Suprapubic skin (tissue), 4 donors: ENCODE results near the gene VAV1. TPM values are rescaled to one million over a fixed set of nuclear protein-coding genes. Genes with fewer than 3 reads are reported as not detected.

Experiments used
- DNase-seq, 2 donors: peaks; one replicate each; pipeline ENCODE4 v3.0.0-alpha.2; 2019; ENCODE audit warnings: low spot score in 2 of 2
- H3K27ac ChIP-seq: fragments of 200-600 bp; sonication (generic); one replicate; pipeline ENCODE4 v1.5.1; 2019
- H3K27me3 ChIP-seq: fragments of 200-600 bp; sonication (generic); one replicate; pipeline ENCODE4 v1.5.1; 2019
- H3K36me3 ChIP-seq: fragments of 200-600 bp; sonication (generic); one replicate; pipeline ENCODE4 v1.5.1; 2019
- H3K4me1 ChIP-seq: fragments of 200-600 bp; sonication (generic); one replicate; pipeline ENCODE4 v1.5.1; 2019
- H3K4me3 ChIP-seq: fragments of 200-600 bp; sonication (generic); one replicate; pipeline ENCODE4 v1.5.1; 2019; ENCODE audit warnings: mild to moderate bottlenecking
- H3K9me3 ChIP-seq: fragments of 200-600 bp; sonication (generic); one replicate; pipeline ENCODE4 v1.5.1; 2019
- EP300 ChIP-seq: sonication (generic); formaldehyde crosslinking; IDR thresholded peaks from one replicate; pipeline ENCODE4 v1.6.1; 2017; ENCODE audit warnings: antibody characterized with exemption
- POLR2A ChIP-seq, 2 donors: fragments of 450-650 bp; IDR thresholded peaks; one replicate each; pipeline ENCODE4 v1.6.1; 2017; ENCODE audit warnings: antibody characterized with exemption in 2 of 2, mild to moderate bottlenecking in 2 of 2, moderate library complexity in 2 of 2
- POLR2AphosphoS5 ChIP-seq, 3 donors: sonication (generic); formaldehyde crosslinking; IDR thresholded peaks; one replicate each; pipeline ENCODE4 v1.6.1; 2017; ENCODE audit warnings: antibody characterized with exemption in 3 of 3
- whole genome bisulfite sequencing: methylation state at CpG from one replicate; pipeline ENCODE4 v1.1.5; 2018; 5-methylcytosine and 5-hydroxymethylcytosine counted together
- total RNA-seq, 4 donors: library from RNA; depleted of rRNA; stranded (reverse); fragments of >200 nt; gene quantifications; one replicate each; pipeline ENCODE4 v1.1.0, GENCODE V29; 2016
- TF ChIP-seq, protein P1 (sequence below), 2 donors: fragments of 200-600 bp in 1 of 2; fragments of 450-650 bp in 1 of 2; sonication (generic) in 1 of 2; IDR thresholded peaks; one replicate each; pipeline ENCODE4 v1.5.1; 2016 to 2019; ENCODE audit warnings: antibody characterized with exemption in 2 of 2, mild to moderate bottlenecking in 1 of 2, moderate library complexity in 1 of 2

VAV1 gene
- total RNA-seq, 4 donors from 2014 or later = 1.1 to 3.1 (median 1.2) TPM

DNA sequence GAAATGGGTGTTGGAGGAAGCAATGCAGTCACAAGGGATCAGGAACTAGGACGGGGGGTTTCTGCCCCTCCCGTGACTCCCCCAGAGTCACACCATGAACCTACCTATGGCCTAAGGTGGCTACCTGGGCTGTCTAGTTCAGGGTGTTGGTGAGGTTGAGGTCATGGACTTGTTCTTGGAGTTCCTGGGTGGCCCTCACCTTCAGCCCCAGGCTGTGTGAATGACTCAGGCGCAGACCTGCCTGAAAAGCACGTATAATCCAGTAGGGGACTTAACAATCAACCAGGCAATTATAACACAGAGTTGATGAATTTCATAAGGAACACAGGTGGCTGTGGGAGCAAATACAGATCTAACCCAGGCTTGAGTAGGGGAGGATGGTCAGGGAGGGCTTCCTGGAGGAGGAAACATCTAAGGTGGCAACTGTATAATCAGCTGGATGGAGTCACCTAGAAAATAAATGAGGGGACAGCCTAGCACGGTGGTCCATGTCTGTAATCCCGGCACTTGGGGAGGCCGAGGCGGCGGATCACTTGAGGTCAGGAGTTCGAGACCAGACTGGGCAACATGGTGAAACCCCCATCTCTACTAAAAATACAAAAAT is 89.3 kb downstream of the VAV1 start:
- TF ChIP-seq POLR2A (IDR thresholded peaks at IDR 0.05) (no peak), POLR2AphosphoS5 (IDR thresholded peaks at IDR 0.05) (no peak), EP300 (no peak)
- TF ChIP-seq, protein P1, sequence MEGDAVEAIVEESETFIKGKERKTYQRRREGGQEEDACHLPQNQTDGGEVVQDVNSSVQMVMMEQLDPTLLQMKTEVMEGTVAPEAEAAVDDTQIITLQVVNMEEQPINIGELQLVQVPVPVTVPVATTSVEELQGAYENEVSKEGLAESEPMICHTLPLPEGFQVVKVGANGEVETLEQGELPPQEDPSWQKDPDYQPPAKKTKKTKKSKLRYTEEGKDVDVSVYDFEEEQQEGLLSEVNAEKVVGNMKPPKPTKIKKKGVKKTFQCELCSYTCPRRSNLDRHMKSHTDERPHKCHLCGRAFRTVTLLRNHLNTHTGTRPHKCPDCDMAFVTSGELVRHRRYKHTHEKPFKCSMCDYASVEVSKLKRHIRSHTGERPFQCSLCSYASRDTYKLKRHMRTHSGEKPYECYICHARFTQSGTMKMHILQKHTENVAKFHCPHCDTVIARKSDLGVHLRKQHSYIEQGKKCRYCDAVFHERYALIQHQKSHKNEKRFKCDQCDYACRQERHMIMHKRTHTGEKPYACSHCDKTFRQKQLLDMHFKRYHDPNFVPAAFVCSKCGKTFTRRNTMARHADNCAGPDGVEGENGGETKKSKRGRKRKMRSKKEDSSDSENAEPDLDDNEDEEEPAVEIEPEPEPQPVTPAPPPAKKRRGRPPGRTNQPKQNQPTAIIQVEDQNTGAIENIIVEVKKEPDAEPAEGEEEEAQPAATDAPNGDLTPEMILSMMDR (IDR thresholded peaks at IDR 0.05) = no peak

DNA sequence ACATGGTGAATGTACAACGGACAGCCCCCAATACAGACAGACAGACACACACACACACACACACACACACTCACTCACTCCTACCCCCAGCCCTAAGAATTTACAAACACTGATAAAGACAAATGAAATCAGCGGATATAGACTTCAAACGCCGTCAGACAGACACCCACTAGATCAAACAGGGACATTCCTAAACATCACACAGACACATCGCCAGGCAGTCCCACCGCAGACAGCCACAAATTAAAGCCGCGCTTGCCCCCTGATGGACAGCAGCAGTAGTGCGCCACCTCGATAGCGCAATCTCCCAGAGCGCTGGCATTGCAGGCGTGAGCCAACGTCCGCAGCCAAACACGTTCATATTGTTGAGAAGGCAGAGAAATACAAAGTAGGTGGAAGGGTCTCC is 90.2 kb downstream of the VAV1 start:
- H3K36me3 ChIP-seq = no peaks in the 10 kb centered on the region
- H3K27ac ChIP-seq = no peak overlapping the region
- DNase-seq = peak; percentile 88
- H3K27me3 ChIP-seq = no peaks in the 10 kb centered on the region
- H3K9me3 ChIP-seq = no peaks in the 10 kb centered on the region
- TF ChIP-seq, protein P1 (IDR thresholded peaks at IDR 0.05) = peak; percentile 65 to 80
- no peak for TF ChIP-seq POLR2AphosphoS5 (IDR thresholded peaks at IDR 0.05)
- peaks cover 6% of the 10 kb centered on the region for H3K4me1 ChIP-seq
- peak overlapping the region; percentile 26 for H3K4me3 ChIP-seq
- 10% methylated on average over 16 of the region's 16 CpGs for WGBS

More for the DNA sequence above, 89.3 kb downstream of the VAV1 start:
- 73% methylated on average over 10 of the region's 10 CpGs for WGBS
- H3K27me3 ChIP-seq = no peaks in the 10 kb centered on the region
- H3K4me1 ChIP-seq = peaks cover 6% of the 10 kb centered on the region
- no peak for DNase-seq
- no peaks in the 10 kb centered on the region for H3K9me3 ChIP-seq
- H3K27ac ChIP-seq = no peak overlapping the region
- no peak overlapping the region for H3K4me3 ChIP-seq
- no peaks in the 10 kb centered on the region for H3K36me3 ChIP-seq

DNA sequence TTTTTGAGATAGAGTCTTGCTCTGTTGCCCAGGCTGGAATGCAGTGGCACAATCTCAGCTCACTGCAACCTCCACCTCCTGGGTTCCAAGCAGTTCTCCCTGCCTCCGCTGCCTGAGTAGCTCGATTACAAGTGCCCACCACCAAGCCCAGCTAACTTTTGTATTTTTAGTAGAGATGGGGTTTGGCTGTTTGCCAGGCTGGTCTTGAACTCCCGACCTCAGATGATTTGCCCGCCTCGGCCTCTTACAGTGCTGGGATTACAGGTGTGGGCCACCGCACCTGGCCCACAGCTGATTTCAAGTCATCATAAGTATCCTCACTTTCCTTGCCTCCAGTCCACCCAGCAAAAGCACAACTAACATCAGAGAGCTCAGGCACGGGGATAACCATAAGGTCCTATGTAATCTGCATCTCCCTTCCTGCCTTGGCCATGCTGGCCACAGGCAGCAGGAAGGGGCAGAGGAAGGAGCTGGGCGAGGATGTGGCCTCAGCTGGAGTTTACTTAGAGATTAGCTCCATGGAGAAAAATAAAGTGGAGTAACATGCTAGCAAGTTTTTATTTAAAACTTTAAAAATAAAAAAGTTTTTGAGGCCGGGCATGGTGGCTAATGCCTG is 91.9 kb downstream of the VAV1 start:
- Histone ChIP-seq H3K27ac (no peak overlapping the region), H3K4me3 (no peak overlapping the region), H3K9me3 (no peaks in the 10 kb centered on the region), H3K4me1 (peaks cover 6% of the 10 kb centered on the region), H3K27me3 (no peaks in the 10 kb centered on the region), H3K36me3 (no peaks in the 10 kb centered on the region)
- 70% methylated on average over 8 of the region's 9 CpGs for WGBS
- DNase-seq = no peak
- no peak for TF ChIP-seq POLR2AphosphoS5 (IDR thresholded peaks at IDR 0.05)
- no peak for TF ChIP-seq POLR2A (IDR thresholded peaks at IDR 0.05)
- TF ChIP-seq, protein P1 (IDR thresholded peaks at IDR 0.05) = no peak
- TF ChIP-seq EP300 = no peak

DNA sequence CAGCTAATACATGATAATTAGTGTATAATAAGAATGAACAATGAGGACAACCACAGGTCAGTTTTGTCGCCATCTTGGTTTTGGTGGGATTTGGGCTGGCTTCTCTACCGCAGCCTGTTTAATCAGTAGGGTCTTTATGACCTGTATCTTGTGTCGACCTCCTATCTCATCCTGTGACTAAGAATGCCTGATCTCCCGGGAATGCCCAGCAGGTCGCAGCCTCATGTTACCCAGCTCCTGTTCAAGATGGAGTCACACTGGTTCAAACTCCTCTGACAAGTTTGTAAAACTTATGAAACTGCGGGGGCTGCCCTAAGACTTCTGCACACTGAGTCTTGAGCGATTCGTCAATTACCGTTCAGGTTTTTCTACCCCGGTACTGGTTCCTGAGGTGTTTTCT is 93.3 kb downstream of the VAV1 start:
- DNase-seq = no peak
- no peaks in the 10 kb centered on the region for H3K27me3 ChIP-seq
- no peaks in the 10 kb centered on the region for H3K36me3 ChIP-seq
- H3K4me1 ChIP-seq = peaks cover 6% of the 10 kb centered on the region
- H3K27ac ChIP-seq = no peak overlapping the region
- no peak overlapping the region for H3K4me3 ChIP-seq
- WGBS = 78% methylated on average over 10 of the region's 10 CpGs
- no peaks in the 10 kb centered on the region for H3K9me3 ChIP-seq
- TF ChIP-seq POLR2A (IDR thresholded peaks at IDR 0.05) (no peak), POLR2AphosphoS5 (IDR thresholded peaks at IDR 0.05) (no peak), EP300 (no peak)
- TF ChIP-seq, protein P1 (IDR thresholded peaks at IDR 0.05) = no peak

DNA sequence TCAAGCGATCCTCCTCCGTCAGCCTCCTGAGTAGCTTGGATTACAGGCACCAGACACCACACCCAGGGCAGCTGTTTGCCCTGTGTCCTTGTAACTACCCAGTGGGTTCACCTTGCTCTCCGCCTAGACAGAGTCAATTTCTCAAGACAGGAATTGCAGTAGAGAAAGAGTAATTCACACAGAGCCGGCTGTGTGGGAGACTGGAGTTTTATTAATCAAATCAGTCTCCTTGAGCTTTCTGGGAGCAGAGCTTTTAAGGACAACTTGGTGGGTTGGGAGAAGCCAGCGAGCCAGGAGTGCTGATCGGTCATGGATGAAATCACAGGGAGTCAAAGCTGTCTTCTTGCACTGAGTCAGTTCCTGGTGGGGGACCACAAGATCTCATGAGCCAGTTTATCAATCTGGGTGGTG is 94.2 kb downstream of the VAV1 start:
- WGBS = 79% methylated on average over 5 of the region's 6 CpGs
- peaks cover 3% of the 10 kb centered on the region for H3K27me3 ChIP-seq
- DNase-seq = no peak
- H3K4me1 ChIP-seq = peaks cover 6% of the 10 kb centered on the region
- TF ChIP-seq, protein P1 (IDR thresholded peaks at IDR 0.05) = no peak
- H3K36me3 ChIP-seq = no peaks in the 10 kb centered on the region
- no peak overlapping the region for H3K4me3 ChIP-seq
- no peak overlapping the region for H3K27ac ChIP-seq
- H3K9me3 ChIP-seq = no peaks in the 10 kb centered on the region
